ENCODE results near the gene OGDH. TPM values are rescaled to one million over a fixed set of nuclear protein-coding genes. Genes with fewer than 3 reads are reported as not detected.

The OGDH gene
- total and polyA plus RNA-seq, 2 of the 4 experiments (the other 2 are of a cell fraction) = 47.4 to 56.5 TPM

DNA sequence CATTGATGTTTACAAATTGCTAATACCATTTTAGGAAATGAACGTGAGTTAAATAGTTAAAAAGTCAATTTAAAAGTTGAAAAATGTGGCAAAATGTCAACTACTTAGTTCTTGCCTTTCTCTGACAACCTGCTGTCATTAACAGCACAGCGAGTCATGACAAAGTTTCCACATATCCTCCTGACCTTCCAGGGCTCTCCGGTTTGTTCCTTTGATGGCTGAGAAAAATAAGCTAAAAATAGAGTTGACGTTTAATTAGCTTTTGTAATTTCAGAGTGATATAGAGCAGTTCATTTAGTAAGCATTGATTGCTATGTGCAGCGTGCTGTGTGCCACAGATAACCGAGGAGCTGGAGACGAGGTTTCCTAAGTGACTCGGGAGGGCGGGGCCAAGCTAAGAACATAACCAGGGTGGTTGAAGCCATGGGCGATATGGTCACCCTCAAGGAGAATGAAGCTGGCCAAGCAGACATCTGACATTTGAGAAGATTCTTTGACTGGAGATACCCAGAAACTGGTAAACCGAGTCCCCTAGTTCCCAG lies 47.9 kb downstream of the OGDH start:
- H3K27ac ChIP-seq (ENCODE audit: insufficient read depth, low read length) = no peak overlapping the region
- BruUV-seq (replicated peaks) = no TSS peak
- no peak overlapping the region for H4K5ac ChIP-seq (ENCODE audit: low read depth, low read length)

More for the DNA sequence above, 47.9 kb downstream of the OGDH start:
- intact Hi-C loops (cut with micrococcal nuclease) = no loop called here
- POLR2A ChIA-PET (ENCODE audit: unreplicated experiment) = no interaction called here
- peaks cover 8% of the 10 kb centered on the region; the same call in 1 of the 2 replicates for H3K9me1 ChIP-seq (ENCODE audit: insufficient read depth, low read length)
- peaks cover 0 to 15% of the 10 kb centered on the region in 2 experiments; a peak in 3 of 4 replicates for H3K79me1 ChIP-seq (ENCODE audit: low read depth in 1 of 2, low read length in 2 of 2)
- no peak overlapping the region for H3K18ac ChIP-seq (ENCODE audit: low read depth, low read length)
- DNase-seq = no peak
- H2BK15ac ChIP-seq (ENCODE audit: low read depth, low read length) = no peak overlapping the region
- no peak overlapping the region for H3K4ac ChIP-seq (ENCODE audit: low read depth, low read length)
- no peak overlapping the region for H2AK9ac ChIP-seq (replicated peaks; ENCODE audit: low read depth, low read length, poor library complexity)
- H3K9ac ChIP-seq (ENCODE audit: low read depth, low read length) = no peak overlapping the region
- H4K91ac ChIP-seq (ENCODE audit: insufficient read depth, low read depth, low read length) = no peak overlapping the region
- H2BK20ac ChIP-seq (ENCODE audit: low read depth, low read length) = no peak overlapping the region
- no peak overlapping the region for H3K56ac ChIP-seq (ENCODE audit: extremely low read depth, insufficient read depth, low read length)
- H3K4me2 ChIP-seq (ENCODE audit: low read depth, low read length) = no peak overlapping the region
- no peaks in the 10 kb centered on the region for H3K9me3 ChIP-seq (ENCODE audit: control insufficient read depth, insufficient read depth, low read length)
- no peak overlapping the region for H3K4me3 ChIP-seq (ENCODE audit: insufficient read depth, low read depth, low read length)
- CTCF ChIA-PET = no interaction called here
- H3K27me3 ChIP-seq (ENCODE audit: control insufficient read depth, insufficient read depth, low read length) = no peaks in the 10 kb centered on the region
- no peak overlapping the region for H2BK120ac ChIP-seq (ENCODE audit: low read depth, low read length)
- TF ChIP-seq BHLHE40 (IDR thresholded peaks at IDR 0.05; ENCODE audit: low read depth, low read length) = no peak
- TF ChIP-seq RFX5 (IDR thresholded peaks at IDR 0.05; ENCODE audit: low read depth, low read length) = no peak
- TF ChIP-seq MAFK (IDR thresholded peaks at IDR 0.05; ENCODE audit: low read depth, low read length) = no peak
- no peak for TF ChIP-seq POLR2A (IDR thresholded peaks at IDR 0.05; ENCODE audit: low read depth, low read length)
- no peak for TF ChIP-seq MAZ (IDR thresholded peaks at IDR 0.05; ENCODE audit: borderline replicate concordance, low read depth, low read length)
- TF ChIP-seq RCOR1 (IDR thresholded peaks at IDR 0.05; ENCODE audit: insufficient replicate concordance, low read length) = no peak
- TF ChIP-seq SMC3 (IDR thresholded peaks at IDR 0.05; ENCODE audit: low read depth, low read length) = no peak
- TF ChIP-seq, protein P1, sequence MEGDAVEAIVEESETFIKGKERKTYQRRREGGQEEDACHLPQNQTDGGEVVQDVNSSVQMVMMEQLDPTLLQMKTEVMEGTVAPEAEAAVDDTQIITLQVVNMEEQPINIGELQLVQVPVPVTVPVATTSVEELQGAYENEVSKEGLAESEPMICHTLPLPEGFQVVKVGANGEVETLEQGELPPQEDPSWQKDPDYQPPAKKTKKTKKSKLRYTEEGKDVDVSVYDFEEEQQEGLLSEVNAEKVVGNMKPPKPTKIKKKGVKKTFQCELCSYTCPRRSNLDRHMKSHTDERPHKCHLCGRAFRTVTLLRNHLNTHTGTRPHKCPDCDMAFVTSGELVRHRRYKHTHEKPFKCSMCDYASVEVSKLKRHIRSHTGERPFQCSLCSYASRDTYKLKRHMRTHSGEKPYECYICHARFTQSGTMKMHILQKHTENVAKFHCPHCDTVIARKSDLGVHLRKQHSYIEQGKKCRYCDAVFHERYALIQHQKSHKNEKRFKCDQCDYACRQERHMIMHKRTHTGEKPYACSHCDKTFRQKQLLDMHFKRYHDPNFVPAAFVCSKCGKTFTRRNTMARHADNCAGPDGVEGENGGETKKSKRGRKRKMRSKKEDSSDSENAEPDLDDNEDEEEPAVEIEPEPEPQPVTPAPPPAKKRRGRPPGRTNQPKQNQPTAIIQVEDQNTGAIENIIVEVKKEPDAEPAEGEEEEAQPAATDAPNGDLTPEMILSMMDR (conservative IDR thresholded peaks at IDR 0.05; ENCODE audit: low read depth, low read length) = no peak
- TF ChIP-seq CEBPB (IDR thresholded peaks at IDR 0.05; ENCODE audit: low read depth, low read length) = no peak
- TF ChIP-seq NFE2L2 (IDR thresholded peaks at IDR 0.05; ENCODE audit: low read depth, low read length) = no peak
- TF ChIP-seq, protein P2, sequence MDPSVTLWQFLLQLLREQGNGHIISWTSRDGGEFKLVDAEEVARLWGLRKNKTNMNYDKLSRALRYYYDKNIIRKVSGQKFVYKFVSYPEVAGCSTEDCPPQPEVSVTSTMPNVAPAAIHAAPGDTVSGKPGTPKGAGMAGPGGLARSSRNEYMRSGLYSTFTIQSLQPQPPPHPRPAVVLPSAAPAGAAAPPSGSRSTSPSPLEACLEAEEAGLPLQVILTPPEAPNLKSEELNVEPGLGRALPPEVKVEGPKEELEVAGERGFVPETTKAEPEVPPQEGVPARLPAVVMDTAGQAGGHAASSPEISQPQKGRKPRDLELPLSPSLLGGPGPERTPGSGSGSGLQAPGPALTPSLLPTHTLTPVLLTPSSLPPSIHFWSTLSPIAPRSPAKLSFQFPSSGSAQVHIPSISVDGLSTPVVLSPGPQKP (IDR thresholded peaks at IDR 0.05; ENCODE audit: borderline replicate concordance, low read depth, low read length) = no peak
- TF ChIP-seq FOS (IDR thresholded peaks at IDR 0.05; ENCODE audit: low read depth, low read length) = no peak
- TF ChIP-seq CHD1 (IDR thresholded peaks at IDR 0.05; ENCODE audit: low read depth, low read length) = no peak
- no peak for TF ChIP-seq MXI1 (IDR thresholded peaks at IDR 0.05; ENCODE audit: borderline replicate concordance, low read depth, low read length)
- no peak for TF ChIP-seq RAD21 (IDR thresholded peaks at IDR 0.05; ENCODE audit: low read length)
- TF ChIP-seq, protein P3, sequence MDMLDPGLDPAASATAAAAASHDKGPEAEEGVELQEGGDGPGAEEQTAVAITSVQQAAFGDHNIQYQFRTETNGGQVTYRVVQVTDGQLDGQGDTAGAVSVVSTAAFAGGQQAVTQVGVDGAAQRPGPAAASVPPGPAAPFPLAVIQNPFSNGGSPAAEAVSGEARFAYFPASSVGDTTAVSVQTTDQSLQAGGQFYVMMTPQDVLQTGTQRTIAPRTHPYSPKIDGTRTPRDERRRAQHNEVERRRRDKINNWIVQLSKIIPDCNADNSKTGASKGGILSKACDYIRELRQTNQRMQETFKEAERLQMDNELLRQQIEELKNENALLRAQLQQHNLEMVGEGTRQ (IDR thresholded peaks at IDR 0.05; ENCODE audit: low read depth, low read length) = no peak
- H3K36me3 ChIP-seq (ENCODE audit: control insufficient read depth, insufficient read depth, low read length) = peaks cover 8% of the 10 kb centered on the region
- no peak overlapping the region for H2AFZ ChIP-seq (replicated peaks; ENCODE audit: low read length, poor library complexity)
- H3K14ac ChIP-seq (replicated peaks; ENCODE audit: low read depth, low read length) = no peak overlapping the region
- H2AK5ac ChIP-seq (ENCODE audit: low read depth, low read length) = no peak overlapping the region
- no peak overlapping the region for H4K8ac ChIP-seq (ENCODE audit: low read depth in 2 of 2, low read length in 2 of 2)
- dilution Hi-C loops (cut with HindIII; ENCODE audit: low sequenced_read_pairs, unreplicated experiment) = no loop called here
- no peaks in the 10 kb centered on the region for H4K20me1 ChIP-seq (ENCODE audit: insufficient read depth, low read length)
- H3K23ac ChIP-seq (ENCODE audit: low read depth, low read length) = no peak overlapping the region
- no peak overlapping the region for H2BK5ac ChIP-seq (ENCODE audit: low read depth, low read length, poor library complexity, severe bottlenecking)
- H3K4me1 ChIP-seq (ENCODE audit: control insufficient read depth, insufficient read depth, low read length) = no peaks in the 10 kb centered on the region
- no peak for ATAC-seq (ENCODE audit: low read depth)
- in situ Hi-C loops (cut with MboI; ENCODE audit: low sequenced_read_pairs) = no loop called here
- WGBS, 2 experiments (ENCODE audit: extremely low coverage in 2 of 2, insufficient read length in 1 of 2) = 93% methylated on average over 7 of the region's 11 CpGs; no CpG with 5 or more reads in 1 of the 2 experiments

Data from IMR-90 (cell line).